Tibial nerve (tissue), 4 donors: Measurements from ENCODE around the gene ZNF775.

ENCODE experiments used
- CTCF ChIP-seq, 5 experiments: fragments of 200-600 bp in 3 of 5; fragments of 450-650 bp in 2 of 5; sonication (generic) in 3 of 5; IDR thresholded peaks; one replicate each; pipeline ENCODE4 v1.5.1; 2016 to 2019; ENCODE audit warnings: antibody characterized with exemption in 5 of 5, mild to moderate bottlenecking in 3 of 5, moderate library complexity in 2 of 5
- EP300 ChIP-seq, 2 donors: sonication (generic); formaldehyde crosslinking; IDR thresholded peaks; one replicate each; pipeline ENCODE4 v1.6.1; 2017; ENCODE audit warnings: antibody characterized with exemption in 2 of 2, mild to moderate bottlenecking in 1 of 2
- POLR2A ChIP-seq, 2 donors: fragments of 450-650 bp; IDR thresholded peaks; one replicate each; pipeline ENCODE4 v1.6.1; 2017; ENCODE audit warnings: antibody characterized with exemption in 2 of 2, mild to moderate bottlenecking in 2 of 2, moderate library complexity in 2 of 2

- TF ChIP-seq CTCF (IDR thresholded peaks at IDR 0.05) (no peak), POLR2A (IDR thresholded peaks at IDR 0.05) (no peak), EP300 (IDR thresholded peaks at IDR 0.05) (no peak)
Measured at GRCh38 chr7:150344299-150344698, 34.8 kb upstream of the ZNF775 start.
